BLaER1 treated with 17β-estradiol and CSF1 and Interleukin-3, amounts not matched to agents 10 nM and 100 nM (cell line): Measurements from ENCODE around the gene ILDR1.

Experiments used
- H3K27ac ChIP-seq, 11 experiments: shearing (Covaris generic); formaldehyde crosslinking; 2 replicates each; pipeline ENCODE4 v1.8.1; 2022
- H3K27me3 ChIP-seq, 11 experiments: shearing (Covaris generic); formaldehyde crosslinking; 2 replicates each; pipeline ENCODE4 v1.8.1; 2022
- H3K36me3 ChIP-seq, 11 experiments: shearing (Covaris generic); formaldehyde crosslinking; 2 replicates each; pipeline ENCODE4 v1.8.1; 2022
- H3K4me1 ChIP-seq, 10 experiments: shearing (Covaris generic); formaldehyde crosslinking; 2 replicates each; pipeline ENCODE4 v1.8.1; 2022
- H3K4me2 ChIP-seq, 11 experiments: shearing (Covaris generic); formaldehyde crosslinking; 2 replicates each; pipeline ENCODE4 v1.8.1; 2022
- H3K4me3 ChIP-seq, 10 experiments: shearing (Covaris generic); formaldehyde crosslinking; 2 replicates each; pipeline ENCODE4 v1.8.1; 2022
- H3K9ac ChIP-seq, 11 experiments: shearing (Covaris generic); formaldehyde crosslinking; 2 replicates each; pipeline ENCODE4 v1.8.1; 2022
- H3K9me3 ChIP-seq, 11 experiments: shearing (Covaris generic); formaldehyde crosslinking; replicated peaks in 1 of 11; 2 replicates each; pipeline ENCODE4 v1.8.1; 2022
- H4K20me1 ChIP-seq, 11 experiments: shearing (Covaris generic); formaldehyde crosslinking; 2 replicates each; pipeline ENCODE4 v1.8.1; 2022
- Cebpa-rat ChIP-seq, 11 experiments: shearing (Covaris generic); IDR thresholded peaks; 2 replicates each; pipeline ENCODE4 v1.8.1; 2022

Gene ILDR1

DNA sequence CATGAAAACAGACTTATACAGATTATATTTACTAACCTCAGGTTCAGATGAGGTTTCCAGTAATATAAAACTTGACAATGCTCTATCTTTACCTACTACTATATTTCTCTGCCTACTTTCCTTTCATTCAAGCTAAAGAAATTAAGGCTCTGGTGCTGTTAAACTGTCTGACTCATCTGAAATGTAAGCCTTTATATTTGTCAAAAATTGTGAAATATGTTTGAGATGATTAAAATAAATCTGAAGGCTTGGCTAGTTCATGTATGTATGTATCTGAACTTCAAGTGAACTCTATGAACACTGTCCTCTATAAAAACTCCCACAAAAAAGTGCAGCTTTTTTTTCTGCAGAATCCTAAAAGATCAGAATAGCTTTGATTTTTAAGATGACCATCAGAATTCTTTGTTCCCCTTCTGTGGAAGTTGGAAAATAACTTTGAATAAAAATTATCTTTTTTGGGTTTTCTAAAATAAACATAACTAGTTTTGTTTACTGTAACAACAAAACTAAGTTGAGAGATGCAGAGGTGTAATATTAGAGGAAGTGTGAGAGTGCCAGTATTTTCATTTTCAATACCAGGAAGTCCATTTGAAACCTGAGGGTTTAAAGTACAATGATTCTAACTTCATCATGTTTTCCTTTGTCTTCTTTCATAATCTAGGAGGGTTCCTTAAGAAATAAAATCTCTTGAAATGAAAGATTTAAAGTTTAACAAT is 42.2 kb downstream of the ILDR1 start:
- Histone ChIP-seq H3K27ac (peak overlapping the region in 5 of 11 experiments; percentile 12 to 49 (median 46); a peak in 7 of 22 replicates), H3K27me3 (no peaks in the 10 kb centered on the region), H3K9me3 (peaks cover 30 to 53% (median 40%) of the 10 kb centered on the region in 11 experiments), H3K9ac (no peak overlapping the region), H3K4me1 (peaks cover 0 to 23% (median 4%) of the 10 kb centered on the region in 10 experiments; a peak in 9 of 20 replicates), H3K4me3 (no peak overlapping the region), H4K20me1 (no peaks in the 10 kb centered on the region), H3K36me3 (peaks cover 0 to 21% (median 10%) of the 10 kb centered on the region in 11 experiments; a peak in 11 of 22 replicates), H3K4me2 (peak overlapping the region in 4 of 11 experiments; percentile 8 to 60 (median 36); a peak in 5 of 22 replicates)
- no peak for TF ChIP-seq Cebpa-rat (IDR thresholded peaks at IDR 0.05)

DNA sequence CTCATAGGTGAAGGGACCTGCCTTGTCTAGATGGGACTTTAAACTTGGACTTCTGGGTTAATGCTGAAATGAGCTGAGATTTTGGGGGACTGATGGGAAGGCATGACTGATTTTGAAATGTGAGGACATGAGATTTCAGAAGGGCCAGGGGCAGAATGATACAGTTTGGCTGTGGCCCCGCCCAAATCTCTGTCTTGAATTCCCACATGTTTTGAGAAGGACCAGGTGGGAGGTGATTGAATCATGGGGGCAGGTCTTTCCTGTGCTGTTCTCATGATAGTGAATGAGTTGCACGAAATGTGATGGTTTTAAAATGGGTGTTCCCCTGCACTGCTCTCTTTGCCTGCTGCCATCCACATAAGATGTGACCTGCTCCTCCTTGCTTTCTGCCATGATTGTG is 42.8 kb downstream of the ILDR1 start:
- TF ChIP-seq Cebpa-rat (IDR thresholded peaks at IDR 0.05) = no peak
- H3K9me3 ChIP-seq = peaks cover 37 to 57% (median 45%) of the 10 kb centered on the region in 11 experiments
- H3K27ac ChIP-seq = no peak overlapping the region; a peak in 1 of 22 replicates
- no peaks in the 10 kb centered on the region for H3K27me3 ChIP-seq
- H4K20me1 ChIP-seq = no peaks in the 10 kb centered on the region
- H3K9ac ChIP-seq = no peak overlapping the region
- H3K4me3 ChIP-seq = no peak overlapping the region
- H3K36me3 ChIP-seq = peaks cover 0 to 27% (median 16%) of the 10 kb centered on the region in 11 experiments; a peak in 12 of 22 replicates
- peak overlapping the region in 4 of 11 experiments; percentile 8 to 60 (median 36); a peak in 5 of 22 replicates for H3K4me2 ChIP-seq
- peaks cover 0 to 17% (median 4%) of the 10 kb centered on the region in 10 experiments; a peak in 9 of 20 replicates for H3K4me1 ChIP-seq

DNA sequence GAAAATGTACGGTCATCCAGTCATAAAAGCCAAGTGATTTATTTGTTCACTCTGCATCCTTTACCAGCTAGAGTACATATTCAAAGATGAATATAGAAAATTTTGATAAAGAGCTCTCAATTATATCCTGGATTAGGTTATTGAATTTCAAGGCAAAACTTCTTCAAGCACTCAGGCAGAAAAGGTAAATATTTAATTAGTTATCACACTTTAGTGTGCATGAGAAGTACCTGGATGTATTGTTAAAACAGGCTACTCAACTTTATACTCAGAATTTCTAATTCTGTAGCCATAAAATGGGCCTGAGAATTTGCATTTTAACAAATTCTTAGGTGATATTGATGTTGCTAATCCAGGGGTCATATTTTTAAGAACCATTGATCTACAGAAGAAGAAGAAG is 45.3 kb downstream of the ILDR1 start:
- H3K4me1 ChIP-seq = peaks cover 0 to 17% (median 4%) of the 10 kb centered on the region in 10 experiments; a peak in 9 of 20 replicates
- peaks cover 4 to 24% (median 16%) of the 10 kb centered on the region in 11 experiments; a peak in 12 of 22 replicates for H3K36me3 ChIP-seq
- no peaks in the 10 kb centered on the region for H3K27me3 ChIP-seq
- no peak overlapping the region for H3K9ac ChIP-seq
- no peak for TF ChIP-seq Cebpa-rat (IDR thresholded peaks at IDR 0.05)
- H3K9me3 ChIP-seq = peaks cover 29 to 59% (median 42%) of the 10 kb centered on the region in 11 experiments
- H4K20me1 ChIP-seq = no peaks in the 10 kb centered on the region
- no peak overlapping the region for H3K27ac ChIP-seq
- H3K4me2 ChIP-seq = no peak overlapping the region
- no peak overlapping the region for H3K4me3 ChIP-seq

- peaks cover 29 to 59% (median 42%) of the 10 kb centered on the region in 11 experiments for H3K9me3 ChIP-seq
- H3K4me3 ChIP-seq = no peak overlapping the region
- H3K27me3 ChIP-seq = no peaks in the 10 kb centered on the region
- peaks cover 0 to 17% (median 4%) of the 10 kb centered on the region in 10 experiments; a peak in 9 of 20 replicates for H3K4me1 ChIP-seq
- H3K36me3 ChIP-seq = peaks cover 4 to 24% (median 16%) of the 10 kb centered on the region in 11 experiments; a peak in 13 of 22 replicates
- no peak overlapping the region for H3K4me2 ChIP-seq
- H3K27ac ChIP-seq = no peak overlapping the region
- no peaks in the 10 kb centered on the region for H4K20me1 ChIP-seq
- no peak for TF ChIP-seq Cebpa-rat (IDR thresholded peaks at IDR 0.05)
- no peak overlapping the region for H3K9ac ChIP-seq
Observed at GRCh38 chr3:121975702-121976302, 46.2 kb downstream of the ILDR1 start.

GRCh38 chr3:121974601-121975111 is 47.4 kb downstream of the ILDR1 start:
- no peak overlapping the region for H3K4me3 ChIP-seq
- H3K9me3 ChIP-seq = peaks cover 29 to 59% (median 42%) of the 10 kb centered on the region in 11 experiments
- no peaks in the 10 kb centered on the region for H4K20me1 ChIP-seq
- no peak overlapping the region for H3K9ac ChIP-seq
- peaks cover 4 to 29% (median 16%) of the 10 kb centered on the region in 11 experiments; a peak in 13 of 22 replicates for H3K36me3 ChIP-seq
- H3K4me2 ChIP-seq = no peak overlapping the region
- no peaks in the 10 kb centered on the region for H3K27me3 ChIP-seq
- no peak overlapping the region for H3K27ac ChIP-seq
- TF ChIP-seq Cebpa-rat (IDR thresholded peaks at IDR 0.05) = no peak
- peaks cover 0 to 7% (median under 1%) of the 10 kb centered on the region in 10 experiments; a peak in 8 of 20 replicates for H3K4me1 ChIP-seq

DNA sequence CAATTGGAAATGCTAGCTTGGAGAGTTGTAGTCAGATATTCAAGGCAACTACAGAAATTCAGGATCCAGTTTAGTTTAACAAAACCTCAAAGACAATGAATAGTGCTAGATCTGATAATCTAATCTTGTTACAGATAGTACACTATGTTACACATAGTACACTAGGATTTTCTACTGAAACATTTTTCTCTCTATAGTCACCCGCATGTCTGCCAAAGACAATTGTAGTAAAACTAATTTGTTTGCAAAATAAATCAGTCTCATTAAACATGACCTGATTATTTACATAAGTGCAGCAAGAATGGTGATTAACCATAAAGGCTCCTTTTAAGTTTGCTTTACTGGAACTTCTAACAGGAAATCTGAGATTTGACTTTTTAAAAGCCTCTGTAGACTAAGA is 52.0 kb downstream of the ILDR1 start:
- TF ChIP-seq Cebpa-rat (IDR thresholded peaks at IDR 0.05) = no peak
- H4K20me1 ChIP-seq = no peaks in the 10 kb centered on the region
- no peak overlapping the region for H3K27ac ChIP-seq
- no peaks in the 10 kb centered on the region for H3K4me1 ChIP-seq
- H3K4me2 ChIP-seq = no peak overlapping the region
- H3K9me3 ChIP-seq = peaks cover 21 to 44% (median 33%) of the 10 kb centered on the region in 11 experiments
- H3K27me3 ChIP-seq = no peaks in the 10 kb centered on the region
- H3K9ac ChIP-seq = no peak overlapping the region
- H3K4me3 ChIP-seq = no peak overlapping the region
- H3K36me3 ChIP-seq = peaks cover 4 to 23% (median 9%) of the 10 kb centered on the region in 11 experiments; a peak in 12 of 22 replicates

DNA sequence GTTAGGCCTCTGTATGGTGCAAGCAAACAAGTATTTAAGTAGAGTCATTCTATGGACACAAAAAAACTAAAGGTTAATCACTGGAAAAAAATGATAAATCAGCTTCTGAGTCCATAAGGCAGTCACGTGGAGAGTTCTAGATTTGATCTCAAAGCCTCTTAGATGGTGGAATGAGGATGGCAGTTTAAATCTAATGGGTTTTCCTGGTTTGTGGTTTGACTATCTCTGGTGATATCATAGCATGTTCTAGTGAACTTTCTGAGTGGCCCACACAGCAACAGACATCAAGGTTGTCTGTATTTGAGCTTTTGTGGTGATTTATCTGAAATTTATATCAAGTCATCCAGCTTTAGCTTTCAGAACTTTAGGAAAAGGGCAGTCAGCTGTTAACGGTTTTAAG is 52.4 kb downstream of the ILDR1 start:
- TF ChIP-seq Cebpa-rat (IDR thresholded peaks at IDR 0.05) = no peak
- Histone ChIP-seq H3K27ac (no peak overlapping the region), H3K36me3 (peaks cover under 1 to 19% (median 5%) of the 10 kb centered on the region in 11 experiments; a peak in 12 of 22 replicates), H3K9me3 (peaks cover 17 to 44% (median 28%) of the 10 kb centered on the region in 11 experiments), H3K9ac (no peak overlapping the region), H3K4me1 (no peaks in the 10 kb centered on the region), H3K4me3 (no peak overlapping the region), H3K27me3 (no peaks in the 10 kb centered on the region), H3K4me2 (no peak overlapping the region), H4K20me1 (no peaks in the 10 kb centered on the region)

GRCh38 chr3:121963608-121964007 is 58.4 kb downstream of the ILDR1 start:
- Histone ChIP-seq H3K9me3 (peaks cover 31 to 53% (median 41%) of the 10 kb centered on the region in 11 experiments), H3K27me3 (no peaks in the 10 kb centered on the region), H3K9ac (no peak overlapping the region), H3K4me3 (no peak overlapping the region), H3K4me1 (peaks cover 0 to 14% (median 0%) of the 10 kb centered on the region in 10 experiments; a peak in 6 of 20 replicates), H3K36me3 (peaks cover 0 to 27% (median 11%) of the 10 kb centered on the region in 11 experiments; a peak in 13 of 22 replicates), H4K20me1 (no peaks in the 10 kb centered on the region), H3K27ac (no peak overlapping the region), H3K4me2 (no peak overlapping the region)
- TF ChIP-seq Cebpa-rat (IDR thresholded peaks at IDR 0.05) = no peak

DNA sequence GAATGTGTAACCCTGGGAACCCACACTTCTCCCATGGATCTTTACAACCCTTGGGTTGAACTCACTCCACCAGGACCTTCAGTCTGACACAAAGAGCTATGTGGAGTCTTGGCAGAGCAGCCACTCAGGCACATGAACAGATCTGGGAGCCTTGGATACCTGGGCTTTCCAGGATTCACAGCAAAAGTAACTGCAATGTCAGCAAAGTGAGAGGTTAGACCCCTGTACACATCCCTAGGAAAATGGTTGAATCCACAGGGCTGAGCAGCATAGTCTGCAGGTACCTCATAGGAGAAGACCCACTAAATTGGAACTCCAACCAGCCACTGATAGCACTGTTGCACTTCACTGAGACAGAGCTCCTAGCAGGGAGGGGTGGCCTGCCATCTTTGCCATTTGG is 59.6 kb downstream of the ILDR1 start:
- H3K4me2 ChIP-seq = no peak overlapping the region
- H3K27me3 ChIP-seq = no peaks in the 10 kb centered on the region
- no peak for TF ChIP-seq Cebpa-rat (IDR thresholded peaks at IDR 0.05)
- no peak overlapping the region for H3K4me3 ChIP-seq
- H3K9ac ChIP-seq = no peak overlapping the region
- H3K9me3 ChIP-seq = peaks cover 31 to 53% (median 41%) of the 10 kb centered on the region in 11 experiments
- H3K4me1 ChIP-seq = peaks cover 0 to 24% (median 7%) of the 10 kb centered on the region in 10 experiments; a peak in 11 of 20 replicates
- peaks cover 0 to 38% (median 19%) of the 10 kb centered on the region in 11 experiments; a peak in 16 of 22 replicates for H3K36me3 ChIP-seq
- H3K27ac ChIP-seq = no peak overlapping the region
- H4K20me1 ChIP-seq = no peaks in the 10 kb centered on the region
